ENCODE data around the gene INSRR.

INSRR gene

GRCh38 chr1:156826630-156827029 is 32.3 kb downstream of the INSRR start:
- no peak overlapping the region for H3K27ac ChIP-seq

GRCh38 chr1:156823210-156823790 is 35.6 kb downstream of the INSRR start:
- TF ChIP-seq CTCF (IDR thresholded peaks at IDR 0.05) (no peak), ZFX (IDR thresholded peaks at IDR 0.05; ENCODE audit: borderline replicate concordance) (no peak)
- no peak overlapping the region for H3K27ac ChIP-seq

More at GRCh38 chr1:156826630-156827029, 32.3 kb downstream of the INSRR start:
- no peak for TF ChIP-seq CTCF (IDR thresholded peaks at IDR 0.05)
- TF ChIP-seq ZFX (IDR thresholded peaks at IDR 0.05; ENCODE audit: borderline replicate concordance): no peak

GRCh38 chr1:156822680-156823079 is 36.2 kb downstream of the INSRR start:
- H3K27ac ChIP-seq: no peak overlapping the region
- TF ChIP-seq CTCF (IDR thresholded peaks at IDR 0.05): no peak
- no peak for TF ChIP-seq ZFX (IDR thresholded peaks at IDR 0.05; ENCODE audit: borderline replicate concordance)

- TF ChIP-seq CTCF (IDR thresholded peaks at IDR 0.05) (no peak), ZFX (IDR thresholded peaks at IDR 0.05; ENCODE audit: borderline replicate concordance) (no peak)
- no peak overlapping the region for H3K27ac ChIP-seq
Observed at GRCh38 chr1:156821801-156822200, 37.1 kb downstream of the INSRR start.

- H3K27ac ChIP-seq: no peak within 1 kb of the TSS
- TF ChIP-seq ZFX (IDR thresholded peaks at IDR 0.05; ENCODE audit: borderline replicate concordance): no peak
- no peak for TF ChIP-seq CTCF (IDR thresholded peaks at IDR 0.05)
Observed at GRCh38 chr1:156816561-156817328, 42.2 kb downstream of the INSRR start, which contains the start of gene SH2D2A. Gene SH2D2A, minus strand, starts transcription at chr1:156816848. Its CDS starts 140 bp downstream, at chr1:156816708.

- H3K27ac ChIP-seq: no peak overlapping the region
- TF ChIP-seq ZFX (IDR thresholded peaks at IDR 0.05; ENCODE audit: borderline replicate concordance) (no peak), CTCF (IDR thresholded peaks at IDR 0.05) (no peak)
Observed at GRCh38 chr1:156815961-156816422, 42.9 kb downstream of the INSRR start.

GRCh38 chr1:156815307-156815826 is 43.5 kb downstream of the INSRR start:
- TF ChIP-seq CTCF (IDR thresholded peaks at IDR 0.05) (no peak), ZFX (IDR thresholded peaks at IDR 0.05; ENCODE audit: borderline replicate concordance) (no peak)
- H3K27ac ChIP-seq: no peak overlapping the region

Measured in 22Rv1 (cell line).